ENCODE results near the gene SLC35F3.

SLC35F3 gene

DNA sequence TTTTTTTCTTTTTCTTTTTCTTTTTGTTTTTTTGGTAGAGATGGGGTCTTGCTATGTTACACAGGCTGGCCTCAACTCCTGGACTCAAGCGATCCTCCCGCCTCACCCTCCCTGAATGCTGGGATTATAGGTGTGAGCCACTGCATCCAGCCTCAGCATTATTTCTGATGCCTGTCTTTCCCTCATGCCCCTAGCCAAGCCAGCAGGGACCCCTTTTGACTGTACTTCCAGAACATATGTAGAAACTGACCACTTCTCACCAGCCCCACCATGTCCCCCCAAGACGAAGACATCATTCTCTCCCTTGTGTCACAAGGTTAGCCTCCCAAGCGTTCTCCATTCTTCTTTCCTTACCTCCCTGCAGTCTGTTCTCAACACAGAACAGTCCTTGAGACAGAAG is 360.8 kb downstream of the SLC35F3 start:
- DNase-seq: no peak

DNA sequence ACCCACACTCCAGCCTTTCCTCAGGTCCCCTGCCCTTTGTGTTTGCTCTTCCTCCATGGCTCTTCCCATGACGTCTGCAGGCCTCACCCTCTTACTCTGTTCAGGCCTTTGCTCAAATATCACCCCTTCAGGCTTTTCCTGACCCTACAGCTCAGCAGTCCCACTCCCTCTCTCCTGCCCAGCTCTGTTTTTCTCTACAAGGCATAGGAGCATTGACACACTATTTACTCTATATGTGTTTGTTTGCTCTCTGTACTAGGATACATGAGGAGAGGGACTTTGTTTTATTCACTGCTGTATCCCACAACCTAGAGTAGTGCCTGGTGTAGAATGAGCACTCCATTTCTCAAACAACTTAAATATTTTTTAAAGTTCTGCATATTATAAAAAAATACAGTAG is 361.4 kb downstream of the SLC35F3 start:
- no peak for DNase-seq

DNA sequence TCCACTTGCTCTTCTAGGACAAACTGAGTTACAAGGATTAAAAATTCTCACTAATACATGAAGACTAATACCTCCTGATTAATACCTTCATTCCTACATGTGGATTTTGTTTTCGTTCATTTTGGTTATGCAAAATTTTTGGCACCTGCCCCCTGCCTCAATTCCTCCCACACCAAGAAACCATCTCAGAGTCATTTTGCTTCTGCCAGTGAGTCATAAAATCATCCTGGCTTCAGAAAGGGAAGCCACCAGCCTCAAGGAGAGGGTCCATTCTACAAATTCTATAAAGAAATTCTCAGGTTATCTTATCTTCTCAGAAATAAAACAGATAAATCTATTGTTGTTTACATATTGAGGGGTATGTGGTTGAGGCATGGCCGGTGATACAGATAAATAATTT is 365.6 kb downstream of the SLC35F3 start:
- no peak for DNase-seq

DNA sequence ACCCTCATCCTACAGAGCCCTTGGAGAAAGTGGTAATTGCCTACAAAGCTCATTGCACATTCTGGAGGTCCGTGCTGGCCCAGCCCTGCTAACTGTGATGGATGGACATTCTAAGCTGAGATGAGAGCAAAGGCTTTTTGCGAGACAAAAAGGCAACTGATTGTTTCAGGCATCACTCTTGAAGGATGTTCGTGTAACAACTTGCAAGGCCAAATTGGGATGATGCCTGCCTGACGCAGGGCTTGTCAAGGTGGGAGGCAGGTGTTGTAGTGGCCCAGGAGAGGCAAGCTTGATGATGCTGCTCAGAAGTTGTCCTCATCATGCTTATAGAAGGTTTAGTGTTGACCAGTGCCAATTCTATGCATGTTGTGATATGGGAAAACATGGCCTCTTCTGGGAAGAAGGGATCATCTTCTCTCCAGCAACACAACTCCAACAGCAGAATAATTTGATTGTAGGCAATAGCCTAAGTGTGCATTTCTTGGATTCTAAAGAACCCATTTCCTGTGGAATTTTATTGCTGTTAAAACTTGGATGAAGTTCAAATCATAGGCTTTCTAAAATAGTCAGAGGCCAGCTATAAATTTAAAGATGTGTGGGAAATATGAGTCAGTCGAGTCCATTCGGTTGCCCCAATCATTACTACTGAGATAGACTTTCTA is 366.2 kb downstream of the SLC35F3 start:
- no peak for DNase-seq

DNA sequence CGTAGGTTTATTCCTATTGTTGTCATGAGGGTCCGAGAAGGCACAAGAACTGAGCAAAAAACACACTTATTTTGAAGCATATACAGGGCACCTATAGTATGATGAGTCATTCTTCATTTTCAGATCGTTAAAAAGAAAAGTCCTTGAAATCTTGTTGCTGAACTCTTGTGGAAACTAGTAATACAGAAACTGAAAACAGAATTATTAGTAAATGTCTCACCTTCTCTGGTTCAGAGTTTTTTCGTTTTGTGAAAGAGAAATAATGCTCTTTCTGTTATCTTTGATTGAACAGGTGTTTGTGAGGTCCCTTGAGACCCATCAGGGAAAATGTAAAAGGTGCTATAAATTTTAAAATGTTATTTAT is 366.7 kb downstream of the SLC35F3 start:
- DNase-seq: no peak

DNA sequence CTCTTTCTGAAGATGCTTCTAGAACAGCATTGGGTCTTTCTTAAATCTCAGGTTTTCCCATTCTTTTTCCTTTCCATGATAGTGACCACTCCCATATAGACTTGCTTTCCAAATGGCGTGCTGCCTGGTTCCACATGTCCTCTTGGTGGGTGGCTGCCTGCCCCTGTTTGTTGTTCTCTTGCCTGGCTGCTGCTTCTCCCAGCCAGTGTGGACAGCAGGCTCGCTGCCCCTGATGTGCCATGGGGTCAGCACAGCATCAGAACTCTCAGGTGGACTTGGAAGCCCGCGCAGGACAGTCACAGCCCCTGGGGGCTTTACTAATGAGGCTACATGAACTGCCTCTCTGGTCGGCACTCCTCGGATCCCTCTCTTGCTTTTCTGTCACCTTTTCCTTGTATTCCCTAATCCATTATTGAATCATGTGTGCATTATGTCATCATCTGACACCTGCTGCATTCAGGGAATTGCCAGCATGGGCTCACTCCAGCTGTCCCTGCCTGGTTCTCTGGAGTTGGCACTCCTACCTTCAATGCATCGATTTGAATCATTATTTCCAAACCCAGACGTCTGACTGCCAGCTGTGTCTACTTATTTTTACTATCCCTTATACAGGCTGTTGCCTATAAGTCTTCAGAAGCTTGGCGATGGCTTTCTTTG is 368.3 kb downstream of the SLC35F3 start:
- DNase-seq: no peak

DNA sequence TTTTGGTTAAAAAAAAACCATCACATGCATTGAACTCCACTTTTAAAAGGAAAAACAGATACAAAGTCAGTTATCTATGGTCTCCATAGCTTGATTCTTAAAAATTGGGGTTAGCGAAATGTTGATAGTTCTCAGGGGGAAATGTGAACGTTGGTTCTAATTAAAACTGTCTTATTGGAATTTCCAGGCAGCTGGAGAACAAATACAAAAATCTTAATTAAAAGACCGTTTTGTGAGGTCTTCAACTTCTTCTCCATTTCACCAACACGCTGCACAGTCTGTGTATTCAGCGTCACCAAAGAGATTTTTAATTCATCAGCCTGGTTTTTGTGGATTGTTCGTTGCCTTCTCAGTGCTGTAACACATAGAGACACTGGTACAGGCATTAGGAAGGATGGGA is 369.5 kb downstream of the SLC35F3 start:
- no peak for DNase-seq

DNA sequence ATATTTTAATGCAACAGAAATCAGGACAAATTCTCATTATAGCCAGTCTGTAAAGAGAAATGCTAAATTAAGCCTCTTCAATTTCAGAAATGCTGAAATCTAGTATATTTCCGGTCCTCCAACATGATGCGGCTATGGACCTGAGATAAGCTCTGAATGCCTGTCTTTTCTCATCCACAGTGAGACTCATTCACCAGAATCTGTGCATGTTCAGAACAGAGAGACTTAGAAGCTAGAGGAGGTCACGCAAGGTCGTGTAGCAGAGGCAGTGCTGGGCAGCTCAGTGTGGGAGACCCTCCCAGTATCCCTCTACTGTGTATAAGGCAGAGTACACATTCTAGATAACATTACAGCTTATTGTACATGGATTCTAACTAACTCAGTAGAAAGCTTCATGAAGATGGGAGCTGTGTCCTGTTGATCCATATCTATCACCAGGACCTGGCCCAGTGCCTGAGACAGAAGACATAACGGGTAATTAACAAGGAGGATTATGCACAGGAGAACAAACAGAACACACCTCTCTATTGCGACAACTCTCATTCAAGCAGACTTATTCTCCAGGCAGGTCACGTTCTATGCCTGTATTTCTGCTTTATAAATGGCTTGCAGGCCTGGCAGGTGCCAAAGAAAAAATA is 371.8 kb downstream of the SLC35F3 start:
- no peak for DNase-seq

DNA sequence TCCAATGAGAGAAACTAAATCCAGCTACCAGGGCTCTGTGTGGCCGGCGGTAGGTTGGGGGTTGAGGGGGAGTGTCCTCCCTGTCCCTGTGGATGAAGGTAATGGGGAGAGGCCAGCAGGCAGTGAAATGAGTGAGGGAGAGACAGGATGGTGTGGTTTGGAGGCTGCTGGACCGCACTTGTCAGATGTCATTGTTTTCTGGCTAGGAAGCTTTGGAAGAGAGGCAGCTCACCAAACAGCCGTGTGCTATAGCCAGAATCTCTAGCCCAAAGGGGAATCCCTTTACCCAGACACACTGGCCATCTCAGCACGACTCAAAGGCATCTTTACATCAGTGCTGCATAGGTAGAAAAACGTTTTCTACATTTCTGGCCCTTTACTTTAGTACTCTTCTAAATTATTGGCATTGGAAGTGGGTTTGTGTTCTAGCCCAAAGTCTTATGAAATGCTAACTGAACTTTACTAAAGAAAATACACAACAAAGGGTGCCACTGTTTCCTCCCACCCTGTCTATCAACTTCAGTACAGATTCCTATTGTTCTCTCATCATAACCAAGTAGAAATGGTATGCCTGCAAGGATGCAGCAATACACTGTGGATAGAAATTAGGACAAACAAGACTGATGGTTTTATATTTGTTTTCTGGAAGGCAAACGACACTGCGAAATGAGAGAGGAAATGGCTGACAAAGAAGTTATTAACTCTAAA is 372.8 kb downstream of the SLC35F3 start:
- DNase-seq: no peak

DNA sequence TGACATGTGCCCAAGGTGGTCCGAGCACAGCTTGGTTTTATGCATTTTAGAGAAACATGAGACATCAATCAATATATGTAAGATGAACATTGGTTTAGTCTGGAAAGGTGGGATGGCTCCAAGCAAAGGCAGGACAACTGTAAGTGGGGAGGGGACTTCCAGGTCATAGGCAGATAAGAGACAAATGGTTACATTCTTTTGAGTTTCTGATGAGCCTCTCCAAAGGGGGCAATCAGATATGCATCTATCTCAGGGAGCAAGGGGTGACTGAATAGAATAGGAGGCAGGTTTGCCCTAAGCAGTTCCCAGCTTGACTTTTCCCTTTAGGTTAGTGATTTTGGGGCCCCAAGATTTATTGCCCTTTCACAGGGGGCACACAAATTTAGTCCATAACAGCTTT is 374.5 kb downstream of the SLC35F3 start:
- DNase-seq: no peak

DNA sequence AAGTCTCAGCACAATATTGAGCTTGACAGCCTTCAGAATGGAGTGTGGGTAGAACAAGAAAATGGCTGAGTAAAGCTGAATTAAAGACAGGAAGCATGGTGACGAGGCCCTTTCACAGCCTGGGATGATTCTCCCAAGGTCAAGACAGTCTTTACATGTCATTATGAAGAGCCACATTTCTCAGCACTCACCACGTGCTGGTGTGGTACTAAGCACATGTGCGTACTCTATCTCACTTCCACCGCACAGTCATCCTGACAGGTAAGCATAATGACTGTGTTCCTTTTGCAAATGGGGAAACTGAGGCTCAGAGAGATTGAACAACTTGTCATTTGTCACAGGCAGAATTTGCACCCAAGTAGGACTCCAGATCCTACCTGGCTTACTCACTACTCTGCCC is 376.0 kb downstream of the SLC35F3 start:
- DNase-seq: no peak

DNA sequence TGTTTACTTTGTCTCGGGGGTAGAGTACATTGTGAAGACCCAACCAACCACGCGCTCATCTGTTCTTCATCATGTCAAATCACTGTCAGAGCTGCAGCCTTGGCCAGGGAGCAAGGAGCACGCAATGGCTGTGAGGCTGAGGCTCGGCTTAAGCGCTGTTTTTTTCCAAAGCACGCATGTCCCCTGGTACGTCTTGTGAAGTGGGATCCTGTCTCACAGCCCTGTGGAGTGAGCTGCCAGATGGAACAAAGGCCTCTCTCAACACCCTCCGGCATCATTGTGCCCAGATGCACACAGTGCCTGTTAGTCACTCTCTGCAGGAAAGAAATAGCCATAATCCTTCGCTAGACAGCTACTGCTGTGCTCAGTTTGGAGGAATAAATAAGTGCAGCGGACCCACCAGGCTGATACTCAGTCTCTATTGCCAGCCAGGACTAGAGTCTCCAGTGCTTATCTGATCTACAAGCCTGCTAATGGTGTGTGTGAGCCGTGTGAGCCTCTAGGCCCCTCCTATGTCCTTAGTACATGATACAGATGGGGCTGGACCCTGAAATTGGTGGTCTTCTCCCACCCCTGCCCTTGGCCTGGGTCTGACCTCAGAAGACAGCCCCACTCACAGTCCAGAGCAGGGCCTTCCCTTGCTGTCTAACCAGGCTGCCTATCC is 377.5 kb downstream of the SLC35F3 start:
- DNase-seq: no peak

DNA sequence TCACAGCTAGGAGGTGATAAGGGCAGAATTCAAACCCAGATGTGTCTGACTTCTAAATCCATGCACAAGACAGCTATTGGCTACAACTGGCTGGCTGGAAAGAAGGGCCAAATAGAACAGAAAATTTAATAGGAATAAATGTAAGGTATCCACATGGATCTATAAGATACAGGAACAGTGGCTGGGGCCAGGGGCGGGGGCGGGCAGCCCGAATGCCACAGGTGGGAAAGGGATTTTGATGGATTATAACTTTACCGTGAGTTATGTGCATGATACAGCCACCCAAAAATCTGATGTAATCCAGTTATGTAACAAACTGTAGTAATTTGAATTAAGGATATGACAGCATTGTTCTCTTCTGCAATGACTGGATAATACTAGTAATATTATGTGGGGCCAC is 381.7 kb downstream of the SLC35F3 start:
- no peak for DNase-seq

DNA sequence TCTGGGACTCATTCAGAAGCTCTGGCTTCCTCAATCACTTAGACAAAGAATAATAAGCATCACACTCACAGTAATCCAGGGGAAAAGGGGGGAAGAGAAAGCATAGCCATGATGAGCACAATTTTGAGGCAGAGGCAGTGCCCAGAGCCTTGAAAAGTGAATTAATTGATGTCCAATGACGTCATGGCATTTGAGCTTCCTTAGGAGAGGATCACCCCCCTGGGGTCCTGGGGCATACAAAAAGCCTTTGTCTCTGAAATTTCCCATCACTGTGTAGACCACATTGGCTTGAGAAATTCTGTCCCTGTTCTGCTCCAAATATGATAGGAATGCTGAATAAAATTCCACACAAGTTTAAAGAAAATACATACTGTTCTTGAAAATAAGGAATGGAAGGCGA is 384.5 kb downstream of the SLC35F3 start:
- DNase-seq: no peak

DNA sequence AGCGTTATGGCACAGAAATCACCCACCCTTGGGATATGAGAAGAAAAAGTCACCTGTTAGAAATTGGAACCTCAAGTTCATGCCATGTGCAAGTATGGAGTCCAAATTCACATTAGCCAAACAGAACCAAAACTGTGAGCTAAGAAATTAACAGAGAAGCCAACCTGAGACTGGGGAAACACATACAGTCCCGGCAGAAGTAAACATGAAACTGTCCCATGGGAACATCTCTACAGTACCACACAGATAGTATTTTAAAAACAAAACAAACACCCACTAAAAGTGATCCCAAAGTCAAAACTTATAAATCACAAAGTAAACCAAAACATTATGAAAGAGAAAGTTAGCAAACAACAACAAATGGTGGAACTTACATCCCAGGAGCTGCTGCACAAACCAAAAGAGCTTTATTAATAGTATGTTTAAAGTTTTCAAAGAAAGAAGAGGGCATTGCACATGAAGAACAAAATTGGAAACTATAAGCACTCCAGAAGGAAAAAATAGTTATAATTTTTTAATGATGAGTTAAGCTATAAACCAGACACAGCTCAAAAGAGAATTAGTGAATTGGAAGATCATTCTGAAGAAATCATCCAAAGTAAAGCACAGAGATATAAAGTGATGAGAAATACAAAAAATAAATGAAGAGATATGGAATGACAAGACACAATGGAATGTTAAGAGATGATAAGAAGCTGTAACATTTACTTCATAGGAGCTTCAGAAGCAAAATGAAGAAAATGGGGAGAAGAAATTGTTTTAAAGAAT is 385.2 kb downstream of the SLC35F3 start:
- no peak for DNase-seq

DNA sequence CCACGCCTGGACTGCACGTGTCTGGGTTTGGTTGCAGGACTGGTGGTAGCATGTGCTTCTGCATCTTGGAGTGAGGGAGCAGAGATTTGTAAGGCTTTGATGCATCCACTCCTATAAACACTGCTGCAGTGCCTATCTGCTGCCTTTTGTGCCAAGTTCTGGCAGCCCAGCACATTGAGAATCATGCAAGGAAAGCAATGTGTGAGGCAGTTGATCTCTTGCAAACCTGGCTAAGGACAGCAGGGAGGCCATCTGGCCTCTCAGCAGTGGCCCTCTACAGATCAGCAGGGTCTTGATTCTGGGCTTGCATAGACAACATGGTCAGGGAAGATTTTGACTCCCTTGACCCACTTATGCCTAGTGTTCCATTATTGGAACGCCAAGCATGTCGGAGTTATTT is 387.5 kb downstream of the SLC35F3 start:
- DNase-seq: no peak

DNA sequence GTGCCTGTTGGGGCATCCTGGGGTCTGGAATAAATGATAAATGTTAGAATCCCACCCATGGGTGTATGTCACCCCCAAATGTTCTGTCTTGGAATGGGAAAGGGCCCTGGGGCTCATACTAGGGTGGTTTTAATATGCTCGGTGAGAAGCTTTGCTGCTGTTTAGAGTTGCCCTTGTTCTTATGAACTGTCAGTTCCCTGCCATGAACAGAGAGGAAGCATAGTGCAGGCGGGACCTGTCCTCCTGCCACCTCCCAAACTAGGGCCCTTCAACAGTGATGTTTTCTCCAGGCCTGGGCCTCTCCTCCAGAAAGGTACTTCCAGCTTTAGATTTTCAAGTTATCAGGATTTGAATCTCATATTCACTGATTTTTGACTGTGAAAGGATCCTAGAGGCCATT is 388.1 kb downstream of the SLC35F3 start:
- DNase-seq: no peak

DNA sequence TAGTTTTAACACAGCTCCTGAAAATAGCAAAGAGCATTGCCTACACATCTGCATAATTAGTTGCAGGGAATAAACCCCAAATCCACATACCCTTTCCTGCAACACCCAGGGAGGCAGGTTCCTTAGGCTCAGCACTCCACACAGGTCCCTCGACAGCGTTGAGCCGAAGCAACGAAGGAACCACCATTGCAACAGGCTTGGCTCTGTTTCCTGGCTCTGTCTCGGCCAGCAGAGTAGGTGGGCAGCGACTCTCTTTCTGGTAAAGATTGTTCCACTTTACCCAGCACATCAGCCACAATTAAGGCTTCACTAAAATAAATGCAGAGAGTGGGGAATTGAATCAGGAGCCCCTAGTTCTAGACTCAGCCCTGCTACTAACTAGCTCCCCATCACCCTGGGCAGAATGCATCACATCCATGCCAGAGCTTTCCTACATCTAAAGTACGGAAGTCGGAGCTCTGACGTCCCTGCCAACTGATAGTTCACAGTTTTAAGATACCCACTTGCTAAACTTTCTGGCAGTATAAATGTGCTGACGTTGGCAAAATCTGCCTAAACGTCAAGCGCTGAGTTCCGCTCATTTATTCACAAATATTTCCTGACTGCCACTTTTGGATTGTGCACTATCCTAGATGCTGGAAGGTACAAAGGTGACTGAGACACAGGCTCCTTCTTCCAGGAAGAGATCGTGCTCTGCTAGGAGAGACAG is 389.8 kb downstream of the SLC35F3 start:
- no peak for DNase-seq

DNA sequence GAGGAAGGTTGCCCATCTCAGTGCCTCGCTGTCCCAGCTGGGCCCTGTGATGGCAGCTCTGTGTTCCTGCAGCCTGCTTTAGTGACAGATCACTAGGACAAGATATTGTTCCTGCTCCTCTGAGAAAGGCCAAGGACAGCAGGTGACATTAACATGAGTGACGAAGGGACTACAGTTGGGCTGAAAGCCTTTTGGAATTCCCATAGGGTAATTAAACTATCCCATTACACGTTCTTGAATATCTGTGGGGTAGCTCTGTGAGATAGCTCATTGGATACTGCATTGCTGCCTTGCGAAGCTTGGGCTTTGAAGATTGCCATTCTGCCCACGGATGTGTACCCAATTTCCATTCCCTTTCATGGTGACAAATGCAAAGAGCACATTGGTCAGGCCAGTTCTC is 390.6 kb downstream of the SLC35F3 start:
- DNase-seq: no peak

DNA sequence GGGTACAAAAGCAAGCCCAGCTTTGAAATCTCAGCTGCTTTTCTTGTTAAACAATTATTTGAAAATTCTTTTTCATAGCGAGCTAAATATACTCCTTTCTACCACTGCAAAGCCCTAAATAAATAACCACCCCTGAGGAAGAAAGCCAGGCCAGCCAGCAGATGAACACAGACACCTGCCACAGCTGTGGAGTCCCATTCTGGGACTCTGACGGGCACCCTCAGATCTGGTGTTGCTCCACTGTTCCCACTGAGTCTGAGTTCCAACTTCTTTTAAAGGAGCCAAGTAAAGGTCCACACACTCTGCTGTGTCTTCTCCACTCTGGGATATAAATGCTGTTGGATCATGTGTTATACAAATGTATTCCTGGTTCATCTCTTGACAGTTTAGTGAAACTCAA is 391.1 kb downstream of the SLC35F3 start:
- DNase-seq: no peak

DNA sequence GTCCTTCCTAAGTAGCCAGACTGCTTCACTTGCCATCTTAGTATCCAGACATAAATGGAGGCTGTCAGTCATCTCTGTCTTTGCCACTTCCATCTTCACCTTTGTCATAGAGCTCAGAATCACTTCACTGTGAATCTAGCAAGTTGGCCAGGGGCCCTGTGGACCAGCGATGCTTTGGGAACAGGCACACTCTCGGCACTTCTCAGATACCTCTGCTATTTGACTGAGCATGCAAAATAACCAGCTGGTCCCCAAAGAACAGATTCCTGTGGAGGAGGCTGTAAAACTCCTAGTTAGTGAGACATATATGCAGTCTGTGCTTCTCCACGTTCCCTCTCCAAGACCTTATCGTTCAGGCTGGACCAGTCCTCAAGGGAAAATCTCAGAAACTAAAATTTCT is 392.0 kb downstream of the SLC35F3 start:
- no peak for DNase-seq

DNA sequence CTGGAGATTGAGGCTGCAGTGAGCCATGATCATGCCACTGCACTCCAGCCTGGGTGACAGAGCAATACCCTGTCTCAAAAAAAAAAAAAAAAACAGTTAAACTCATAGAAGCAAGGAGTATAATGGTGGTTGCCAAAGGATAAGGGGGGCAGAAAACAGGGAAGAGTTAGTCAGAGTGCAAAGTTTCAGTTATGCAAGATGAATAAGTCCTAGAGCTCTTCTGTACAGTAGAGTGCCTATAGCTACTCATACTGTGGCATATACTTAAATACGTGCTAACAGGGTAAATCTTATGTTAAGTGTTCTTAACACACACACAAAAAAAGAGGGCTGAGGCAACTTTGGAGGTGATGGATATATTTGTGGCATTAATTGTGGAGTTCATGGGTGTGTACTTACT is 393.2 kb downstream of the SLC35F3 start:
- DNase-seq: no peak

Data from activated CD4-positive, alpha-beta T cell treated with anti-CD3 and anti-CD28 coated beads for 4 hours (primary cell).